RPMI7951 (cell line): ENCODE results near the gene MOB1A. TPM values are rescaled to one million over a fixed set of nuclear protein-coding genes. Genes with fewer than 3 reads are reported as not detected.
"Not testable (repeated sequence)": the region's sequence is repeated elsewhere in the genome, so short reads cannot be mapped to it uniquely, and the experiment has no call there.

ENCODE experiments used
- DNase-seq: peaks from one replicate; pipeline ENCODE4 v3.0.0-alpha.2; 2012; ENCODE audit warnings: low read depth
- total RNA-seq: library from RNA; depleted of rRNA; stranded (reverse); fragments of >200 nt; shearing (Covaris generic); gene quantifications from 2 replicates; pipeline ENCODE4 v1.2.3, GENCODE V29; 2014; rRNA removed

Gene MOB1A
- 174 and 192 TPM in 2 replicates for total RNA-seq

DNA sequence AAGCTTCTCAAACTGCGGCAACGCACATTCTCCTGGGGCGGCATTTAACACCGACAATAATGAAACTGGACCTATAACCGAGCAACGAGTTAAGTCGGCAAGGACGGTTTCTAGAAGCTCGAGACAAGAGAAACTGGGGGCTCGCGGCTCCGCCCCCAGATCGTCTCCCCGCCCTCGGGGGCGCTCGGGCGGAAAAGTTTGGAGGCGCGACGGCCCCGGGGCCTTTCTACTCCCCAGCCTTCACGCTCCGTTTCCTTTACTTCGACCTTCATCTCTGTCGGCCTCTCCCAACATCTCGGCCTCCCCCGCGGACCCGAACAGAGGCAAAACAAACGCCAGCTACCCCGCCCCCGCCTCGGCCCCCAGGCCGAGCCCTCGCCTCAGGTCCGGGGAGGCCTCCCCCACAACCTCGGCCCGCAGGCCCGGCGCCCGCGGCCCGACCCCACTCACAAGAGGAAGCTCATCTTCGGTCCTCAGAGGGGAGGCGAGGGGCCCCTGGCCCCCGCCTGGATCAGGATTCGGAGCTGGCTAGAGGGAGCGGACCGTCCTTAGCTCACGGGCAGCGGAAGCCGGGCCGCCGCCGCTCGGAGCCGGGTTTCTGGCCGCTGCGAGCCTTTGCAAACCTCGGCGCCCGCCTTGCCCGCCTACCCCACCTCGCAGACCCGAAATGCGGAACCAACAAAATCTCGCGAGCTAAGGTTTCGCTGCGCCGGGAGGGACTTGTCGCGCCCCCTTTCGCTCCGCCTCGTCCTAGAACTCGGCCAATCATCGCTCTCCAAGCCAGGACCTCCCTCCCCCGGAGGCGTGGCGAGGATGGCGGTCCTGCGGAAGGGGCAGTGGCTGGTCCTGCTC lies at the start of gene MOB1A:
Gene MOB1A, minus strand, starts transcription at position 669 of the 852 bp plus-strand sequence. Its CDS starts 205 bp downstream, at position 464.
- DNase-seq = peak; percentile 98

DNA sequence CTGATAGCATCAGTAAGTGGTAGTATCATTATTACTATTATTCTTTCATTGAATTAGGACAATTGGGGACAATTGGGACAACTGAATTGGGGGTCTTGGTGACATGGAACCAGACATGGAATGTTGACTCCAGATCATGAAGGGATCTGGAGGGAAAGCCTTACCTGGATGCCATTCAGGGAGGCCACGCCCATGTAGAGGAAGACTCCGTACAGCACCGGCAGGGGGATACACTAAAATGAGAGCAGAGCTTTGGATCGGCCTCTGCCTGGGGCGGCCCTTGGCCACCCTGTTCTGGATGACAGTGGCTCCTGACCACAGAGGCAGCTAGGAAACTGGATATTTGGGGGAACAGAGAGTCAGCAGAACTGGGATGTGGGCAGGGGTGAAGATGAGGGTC lies 49.0 kb upstream of the MOB1A start:
- DNase-seq = no peak

DNA sequence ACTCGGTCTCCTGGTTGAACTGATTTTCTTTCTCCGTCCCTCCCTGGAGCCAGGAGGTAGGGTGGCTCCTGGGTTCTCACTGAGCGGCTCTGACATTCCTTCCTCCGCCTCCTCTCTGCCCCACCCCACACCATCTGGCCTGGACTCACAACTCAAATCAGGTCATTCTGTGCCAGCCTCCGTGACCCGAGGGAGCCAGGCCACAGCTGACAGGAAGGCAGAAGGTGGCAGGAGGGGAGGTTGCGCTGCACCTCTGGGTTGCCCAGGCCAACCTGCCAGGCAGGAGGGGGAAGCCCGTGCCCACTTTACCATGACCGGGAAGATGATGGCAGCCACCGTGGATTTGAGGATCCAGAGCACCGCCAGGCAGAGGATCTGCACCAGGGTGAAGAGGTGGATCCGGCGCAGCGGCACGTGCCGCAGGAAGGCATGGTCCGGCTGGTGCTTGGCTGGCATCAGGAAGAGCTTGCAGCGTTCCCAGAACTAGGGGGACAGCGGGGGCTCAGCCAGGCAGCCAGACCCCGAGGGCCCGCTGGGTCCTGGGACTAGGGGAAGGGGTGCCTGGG lies 48.1 kb upstream of the MOB1A start:
- no peak for DNase-seq

DNA sequence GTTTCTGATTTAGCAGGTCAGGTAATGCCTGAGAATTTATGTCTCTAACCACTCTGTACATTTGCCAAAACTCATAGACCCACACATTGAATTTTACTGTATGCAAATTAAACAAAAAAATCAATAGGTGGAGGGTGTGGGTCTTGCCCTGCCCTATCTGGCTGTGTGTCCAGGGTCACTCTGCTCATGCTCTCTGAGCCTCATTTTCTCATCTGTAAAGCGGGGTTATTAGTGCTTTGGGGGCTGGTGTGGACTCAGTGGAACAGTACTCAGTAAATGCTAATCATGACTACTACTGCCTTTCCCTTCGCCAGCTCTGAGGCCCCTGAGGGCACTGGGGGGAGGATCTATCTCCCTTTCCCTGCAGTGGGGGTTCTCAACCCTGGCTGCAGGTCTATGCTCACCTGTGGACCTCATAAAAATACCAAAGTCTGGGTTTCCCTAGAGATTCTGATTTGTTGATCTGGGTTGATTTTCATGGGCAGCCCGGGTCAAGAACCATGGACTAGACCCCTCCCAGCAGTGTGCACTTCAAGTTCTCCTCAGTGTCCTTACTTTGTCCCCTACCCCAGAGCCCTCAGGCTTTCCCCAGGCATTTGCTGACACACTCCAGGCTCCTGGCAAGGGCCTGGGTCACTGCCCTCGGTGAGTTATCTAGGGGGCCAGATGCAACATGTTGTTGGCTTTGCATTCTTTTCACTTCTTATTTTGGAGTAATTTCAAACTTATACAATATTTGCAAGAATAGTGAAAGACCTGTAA lies 47.2 kb upstream of the MOB1A start:
- no peak for DNase-seq

DNA sequence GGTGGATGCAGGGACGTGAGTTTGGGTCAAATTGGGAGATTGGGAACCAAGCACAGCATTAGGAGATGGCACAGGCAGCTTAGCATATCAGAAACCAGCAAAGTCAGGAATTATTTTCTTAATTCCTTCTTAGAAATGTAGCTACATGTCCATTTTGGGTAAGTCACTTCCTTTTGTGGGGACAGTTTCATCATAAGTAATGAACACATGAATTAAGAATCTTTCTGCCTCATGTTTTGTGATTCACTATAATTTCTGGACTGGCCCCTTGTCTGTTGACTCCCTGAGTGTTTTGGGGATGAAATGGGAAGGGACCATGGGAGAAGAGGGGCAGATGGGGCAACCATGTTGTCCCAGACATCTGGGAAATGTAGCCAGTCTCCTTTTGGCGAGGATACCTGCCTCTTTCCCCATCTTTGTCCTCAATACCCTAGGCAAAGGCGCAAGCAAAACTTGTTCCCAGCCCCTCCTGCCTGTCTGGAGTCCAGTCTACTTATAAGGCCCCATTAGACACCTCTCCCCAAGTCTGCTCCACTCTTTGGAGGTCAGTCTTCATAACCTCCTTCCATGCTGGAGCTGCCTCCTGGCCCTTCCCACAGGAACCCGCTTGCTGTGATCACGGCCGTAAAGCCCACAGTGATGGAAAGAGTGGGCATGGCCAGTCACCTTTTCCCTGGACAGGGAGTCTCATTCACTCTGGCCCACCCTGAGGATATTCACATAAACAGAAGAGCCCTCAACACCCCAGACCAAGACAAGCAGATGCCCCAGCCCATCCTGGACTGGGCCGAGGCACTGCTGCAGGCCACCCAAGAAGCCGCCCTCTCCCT lies 45.5 kb upstream of the MOB1A start:
- DNase-seq = no peak

DNA sequence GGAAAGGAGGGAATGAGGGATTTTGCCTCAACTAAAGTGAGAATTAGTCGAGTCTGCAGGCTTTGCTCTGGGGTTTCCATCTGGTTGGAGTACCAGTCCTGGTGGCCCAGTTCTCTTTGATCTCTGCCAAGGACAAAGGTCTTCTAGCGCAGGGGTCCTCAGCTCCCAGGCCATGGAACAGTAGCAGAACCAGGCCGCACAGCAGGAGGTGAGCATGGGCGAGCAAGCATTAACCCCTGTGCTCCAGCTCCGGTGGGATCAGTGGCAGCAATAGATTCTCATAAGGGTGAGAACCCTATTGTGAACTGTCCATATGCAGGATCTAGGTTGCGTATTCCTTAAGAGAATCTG lies 43.6 kb upstream of the MOB1A start:
- no peak for DNase-seq

DNA sequence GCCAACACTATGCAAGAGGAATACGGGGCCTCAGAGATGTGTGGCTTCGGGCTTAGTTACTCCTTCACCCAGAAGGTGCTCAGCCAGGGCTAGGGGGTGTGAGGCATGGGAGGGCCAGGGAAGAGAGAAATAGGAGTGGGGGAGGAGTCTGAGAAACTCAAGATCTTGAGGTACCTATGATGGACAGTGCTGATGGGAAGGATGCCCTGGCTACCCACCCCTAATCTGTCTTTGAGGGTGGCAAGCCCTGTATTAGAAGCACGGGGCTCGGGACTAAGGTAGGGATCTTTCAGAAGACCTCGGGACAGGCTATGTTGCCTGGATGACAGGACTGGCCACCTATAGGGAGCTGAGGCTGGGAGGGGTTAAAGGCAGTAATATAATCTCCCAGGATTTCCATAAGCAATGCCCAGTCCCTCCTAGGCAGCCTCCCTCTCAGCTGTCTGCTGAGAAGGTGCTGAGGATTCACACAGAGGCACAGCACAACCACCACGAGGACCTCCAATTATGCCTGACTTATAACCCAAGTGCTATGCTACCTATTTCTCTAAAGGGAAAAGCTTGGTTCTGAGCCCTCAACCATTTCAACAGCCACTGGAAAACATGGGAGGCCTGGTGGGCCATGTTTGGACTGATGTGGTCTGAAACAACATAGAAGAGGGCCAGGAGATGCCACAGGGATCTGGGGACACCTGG lies 43.1 kb upstream of the MOB1A start:
- DNase-seq = no peak

DNA sequence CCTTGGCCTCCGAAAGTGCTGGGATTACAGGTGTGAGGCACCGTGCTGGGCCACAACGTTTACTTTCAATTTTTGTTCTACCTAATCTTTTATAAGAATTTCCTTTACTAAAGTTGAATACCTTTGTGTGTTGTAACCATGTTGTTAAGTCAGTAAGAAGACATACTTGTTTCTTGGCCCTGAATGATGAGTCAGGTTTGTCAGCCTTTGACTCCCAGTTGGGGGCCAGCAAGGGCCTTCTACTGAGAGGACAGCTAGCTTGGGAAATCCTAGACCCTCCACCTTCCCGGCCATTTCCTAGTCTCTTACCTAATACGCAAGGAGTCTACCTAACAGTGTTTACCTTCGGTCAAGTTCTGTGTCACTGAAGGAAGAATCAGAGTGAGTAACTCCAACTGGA lies 42.4 kb upstream of the MOB1A start:
- no peak for DNase-seq

DNA sequence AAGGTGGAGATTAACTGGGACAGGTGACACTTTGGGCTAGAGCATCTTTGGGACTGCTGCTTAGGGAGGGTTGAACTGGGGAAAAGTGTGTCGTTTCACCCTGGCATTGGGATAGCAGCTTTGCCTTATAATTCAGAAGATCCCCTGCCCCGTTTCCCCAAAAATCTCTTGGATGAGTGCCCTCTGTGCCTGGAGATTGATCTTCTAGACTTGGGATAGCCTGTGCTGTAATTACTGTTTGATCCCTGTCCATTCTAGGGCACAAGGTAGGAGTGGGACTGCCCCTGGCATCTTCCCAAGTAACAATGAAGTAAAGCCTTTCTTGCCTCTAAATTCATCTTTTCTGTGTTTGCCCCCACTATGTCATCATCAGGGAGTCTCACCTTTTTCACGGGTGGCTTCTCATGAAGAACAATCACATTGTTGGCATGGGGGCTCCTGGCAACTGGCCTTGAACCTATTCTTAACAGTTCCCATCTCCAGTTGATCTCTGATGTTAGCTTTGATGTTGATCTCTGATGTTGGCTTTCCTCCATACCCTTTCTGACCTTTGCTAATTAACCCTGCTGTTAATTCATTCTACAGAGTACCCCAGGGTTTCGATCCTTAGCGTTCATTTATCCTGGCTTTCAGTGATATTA lies 41.3 kb upstream of the MOB1A start:
- DNase-seq = no peak

DNA sequence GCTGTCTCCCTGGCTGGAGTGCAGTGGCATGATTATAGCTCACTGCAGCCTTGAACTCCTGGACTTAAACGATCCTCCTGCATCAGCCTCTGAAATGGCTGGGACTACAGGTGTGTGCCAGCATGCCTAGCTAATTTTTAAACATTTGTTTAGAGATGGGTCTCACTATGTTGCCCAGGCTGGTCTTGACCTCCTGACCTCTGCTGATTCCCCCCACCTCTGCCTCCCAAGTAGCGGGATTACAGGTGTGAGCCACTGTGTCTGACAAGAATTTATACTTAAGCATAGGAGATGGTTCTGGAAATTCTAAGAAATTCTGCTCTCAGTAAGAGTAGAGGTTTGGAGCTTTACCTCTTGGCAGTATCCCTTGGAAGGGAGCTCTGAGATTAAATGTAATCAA lies 38.0 kb upstream of the MOB1A start:
- DNase-seq = no peak

DNA sequence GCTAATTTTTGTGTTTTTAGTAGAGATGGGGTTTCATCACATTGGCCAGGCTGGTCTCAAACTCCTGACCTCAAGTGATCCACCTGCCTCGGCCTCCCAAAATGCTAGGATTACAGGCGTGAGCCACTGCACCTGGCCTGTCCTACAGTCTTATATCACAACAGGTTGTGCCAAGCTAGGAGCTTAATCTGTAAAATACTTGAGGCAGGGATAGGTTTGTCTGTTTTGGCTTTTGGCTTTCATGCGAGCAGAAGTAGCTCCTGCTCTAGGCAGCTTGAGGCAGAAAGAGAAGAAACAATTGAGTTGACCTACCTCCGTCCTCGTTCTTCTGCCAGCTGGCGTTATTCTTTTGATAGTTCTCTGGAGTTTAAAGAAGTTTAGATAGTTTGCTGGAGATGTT lies 37.1 kb upstream of the MOB1A start:
- DNase-seq = not testable (repeated sequence)

DNA sequence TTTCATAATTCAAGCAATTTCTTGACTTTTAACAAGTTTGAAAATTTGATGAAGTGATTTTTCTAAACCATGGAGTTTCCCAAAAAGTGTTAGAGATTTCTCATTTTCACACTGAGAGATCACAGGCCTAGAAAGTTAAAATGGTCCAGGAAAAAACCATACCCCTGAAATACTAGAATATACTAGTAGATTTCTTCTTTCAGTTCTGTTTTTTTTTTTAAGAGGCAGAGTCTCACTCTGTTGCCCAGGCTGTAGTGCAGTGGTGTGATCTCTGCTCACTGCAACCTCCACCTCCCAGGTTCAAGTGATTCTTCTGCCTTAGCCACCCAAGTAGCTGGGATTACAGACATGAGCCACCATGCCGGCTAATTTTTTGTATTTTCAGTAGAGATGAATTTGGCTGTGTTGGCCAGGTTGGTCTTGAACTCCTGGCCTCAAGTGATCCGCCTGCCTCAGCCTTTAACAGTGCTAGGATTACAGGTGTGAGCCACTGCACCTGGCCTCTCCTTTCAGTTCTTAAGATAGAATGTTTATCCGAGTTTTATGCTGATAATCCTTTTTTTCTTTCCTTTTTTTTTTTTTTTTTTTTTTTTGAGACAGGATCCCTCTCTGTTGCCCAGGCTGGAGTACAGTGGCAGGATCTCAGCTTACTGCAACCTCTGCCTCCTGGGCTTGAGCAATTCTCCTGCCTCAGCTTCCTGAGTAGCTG lies 34.2 kb upstream of the MOB1A start:
- no peak for DNase-seq

DNA sequence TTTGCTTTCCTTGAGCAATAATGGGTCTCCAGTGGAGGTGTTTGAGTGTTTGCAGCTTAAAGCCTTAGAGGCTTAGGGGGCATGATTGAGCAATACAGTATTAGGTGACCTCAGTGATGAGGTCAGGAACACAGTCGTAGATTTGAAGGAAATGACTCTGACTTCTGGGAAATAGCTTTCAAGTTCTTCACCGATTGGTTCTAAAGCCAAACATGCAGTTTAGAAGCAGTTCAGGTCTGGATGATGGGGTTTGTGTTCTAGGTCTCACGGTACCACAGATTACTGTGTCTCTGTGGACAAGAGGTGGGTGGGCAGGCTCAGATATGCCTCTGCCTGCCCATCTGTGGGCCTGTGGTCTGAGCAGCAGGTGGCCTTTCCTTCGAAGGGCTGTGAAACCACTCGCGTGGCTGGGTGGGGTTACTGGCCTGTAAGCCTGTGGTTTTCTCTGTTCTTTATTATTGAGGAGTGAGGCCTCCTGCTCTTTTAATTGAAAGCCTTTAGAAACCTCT lies 27.6 kb upstream of the MOB1A start:
- DNase-seq = peak; percentile 23

DNA sequence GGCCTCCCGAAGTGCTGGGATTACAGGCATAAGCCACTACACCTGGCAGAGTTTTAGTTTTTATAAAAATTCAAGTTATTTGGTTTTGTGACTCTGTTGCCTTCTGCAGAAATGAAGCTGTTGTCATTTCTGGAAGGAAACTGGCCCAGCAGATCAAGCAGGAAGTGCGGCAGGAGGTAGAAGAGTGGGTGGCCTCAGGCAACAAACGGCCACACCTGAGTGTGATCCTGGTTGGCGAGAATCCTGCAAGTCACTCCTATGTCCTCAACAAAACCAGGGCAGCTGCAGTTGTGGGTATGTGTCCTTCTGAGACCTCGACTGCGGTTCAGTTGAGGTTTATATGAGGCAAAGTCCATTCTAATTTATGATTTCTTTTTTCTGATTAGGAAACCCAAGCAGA lies 26.9 kb upstream of the MOB1A start:
- DNase-seq = no peak

DNA sequence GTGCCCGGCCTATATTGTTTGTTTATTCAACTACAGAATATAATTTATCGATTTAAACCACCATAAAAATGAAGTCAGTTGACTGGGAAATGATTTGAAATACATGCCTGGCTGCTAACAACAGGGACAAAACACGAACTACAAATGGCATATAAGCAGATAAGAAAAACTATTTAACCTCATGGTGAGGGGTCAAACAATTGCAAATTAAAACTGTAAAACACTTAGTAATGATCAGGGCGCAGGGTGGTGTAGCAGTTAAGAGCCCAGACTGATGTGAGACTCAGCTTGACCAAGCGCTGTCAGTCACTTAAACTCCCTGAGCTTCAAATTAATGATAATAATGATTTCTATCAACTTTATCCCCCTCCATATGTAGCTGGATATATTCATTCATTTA lies 26.4 kb upstream of the MOB1A start:
- DNase-seq = no peak

DNA sequence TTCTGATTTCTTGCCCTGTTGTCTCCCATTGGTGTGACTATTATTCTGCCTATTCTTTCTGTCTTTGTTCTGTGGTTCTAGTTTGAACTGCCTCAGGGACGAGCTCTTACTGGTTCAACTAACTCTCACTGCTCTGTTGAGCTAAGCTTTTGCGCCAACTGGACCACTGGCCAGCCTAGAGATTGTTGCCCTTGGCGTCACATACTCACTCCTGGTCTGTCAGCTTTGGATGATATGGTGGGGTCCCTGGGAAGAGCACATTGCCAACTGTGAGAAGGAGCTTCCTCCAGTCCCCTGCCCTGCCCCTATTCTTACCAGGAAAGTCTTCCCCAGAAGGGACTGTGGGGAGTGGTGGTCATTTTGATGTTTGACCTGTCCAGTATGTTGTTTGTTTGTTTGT lies 25.8 kb upstream of the MOB1A start:
- DNase-seq = no peak

DNA sequence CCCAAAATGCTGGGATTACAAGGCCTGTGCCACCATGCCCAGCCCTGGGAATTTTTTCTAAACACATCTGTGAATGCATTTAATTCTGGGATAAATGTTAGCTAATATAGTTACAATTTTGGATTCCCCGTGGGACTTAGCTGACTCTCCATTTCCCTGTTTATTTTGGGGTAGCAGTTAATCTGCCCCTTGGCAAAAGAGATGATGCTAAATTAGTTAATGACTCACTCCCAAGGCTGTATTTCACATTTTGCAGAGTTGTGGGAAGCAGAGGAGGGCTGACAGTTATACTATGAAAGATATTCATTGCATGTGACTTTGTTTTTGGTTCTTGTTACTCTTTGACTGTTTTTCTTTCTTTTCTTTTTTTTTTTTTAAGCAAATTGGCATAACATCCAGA lies 22.9 kb upstream of the MOB1A start:
- peak; percentile 65 for DNase-seq

DNA sequence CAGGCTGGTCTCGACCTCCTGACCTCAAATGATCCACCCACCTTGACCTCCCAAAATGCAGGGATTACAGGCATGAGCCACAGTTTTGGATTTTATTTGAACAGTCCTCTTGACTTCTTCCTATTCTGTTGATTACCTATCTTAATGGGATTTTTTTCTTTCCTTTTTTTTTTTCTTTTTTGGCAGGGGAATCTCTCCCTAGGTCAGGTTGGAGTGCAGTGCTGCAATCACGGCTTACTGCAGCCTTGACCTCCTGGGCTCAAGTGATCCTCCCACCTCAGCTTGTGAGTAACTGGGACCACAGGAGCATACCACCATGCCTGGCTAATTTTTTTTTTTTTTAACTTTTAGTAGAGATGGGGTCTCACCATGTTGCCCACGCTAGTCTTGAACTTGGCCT lies 22.5 kb upstream of the MOB1A start:
- DNase-seq = no peak

DNA sequence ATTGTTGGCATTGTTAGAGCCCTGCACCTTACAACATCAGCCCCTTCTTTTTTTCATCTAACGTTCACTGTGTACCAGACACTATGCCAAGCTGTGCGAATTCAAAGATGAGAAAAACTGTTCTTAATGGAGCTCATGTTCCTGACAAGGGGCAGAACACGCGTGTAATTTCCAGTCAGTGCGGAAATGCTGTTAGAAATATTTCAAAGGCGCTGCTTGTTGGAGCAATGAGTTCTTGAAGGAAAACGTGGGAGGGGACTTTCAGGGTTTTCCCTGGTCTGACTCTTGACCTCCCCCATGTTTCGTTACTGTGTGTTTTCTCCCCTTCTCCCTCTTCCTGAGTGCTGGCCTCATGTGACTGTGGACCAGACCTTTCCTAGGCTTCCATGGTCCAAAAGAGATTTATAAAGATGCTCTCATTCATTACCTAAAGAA lies 21.2 kb upstream of the MOB1A start:
- no peak for DNase-seq

DNA sequence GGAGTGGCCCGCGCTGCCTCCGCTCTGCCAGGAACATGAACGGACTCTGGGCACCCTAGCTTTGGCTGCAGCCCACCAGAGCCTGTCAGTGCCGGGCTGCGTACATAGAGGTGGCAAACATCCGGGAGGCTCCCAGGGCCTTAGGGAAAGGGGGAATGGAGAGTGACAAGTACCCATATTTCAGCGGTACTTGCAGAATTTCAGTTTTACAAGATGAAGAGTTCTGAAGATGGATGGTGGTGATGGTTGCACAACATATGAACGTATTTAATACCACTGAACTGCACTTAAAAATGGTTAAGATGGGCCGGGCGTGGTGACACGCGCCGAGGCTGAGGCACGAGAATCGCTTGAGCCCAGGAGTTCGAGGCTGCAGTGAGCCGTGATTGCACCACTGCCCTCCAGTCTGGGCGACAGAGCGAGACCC lies 20.6 kb upstream of the MOB1A start:
- no peak for DNase-seq
